Lung (tissue), 12 donors: ENCODE data around the gene MAPKBP1. TPM values are rescaled to one million over a fixed set of nuclear protein-coding genes. Genes with fewer than 3 reads are reported as not detected.
"Not testable (repeated sequence)": the region's sequence is repeated elsewhere in the genome, so short reads cannot be mapped to it uniquely, and the experiment has no call there.

ENCODE experiments used
- ATAC-seq: fragments of 200-7000 bp; cut with Tn5 transposase; one replicate; pipeline ENCODE4 v1.9.1; 2020; ENCODE audit warnings: moderate number of reproducible peaks; ENCODE audit not compliant: insufficient read depth, low FRiP score
- DNase-seq, 3 donors: peaks; one replicate each; pipeline ENCODE4 v3.0.0-alpha.2; 2013 to 2017
- H3K27ac ChIP-seq, 2 donors: one replicate each; pipeline ENCODE4 v1.5.1; 2013; ENCODE audit warnings: mild to moderate bottlenecking in 2 of 2, moderate library complexity in 2 of 2, control low read depth in 1 of 2, inconsistent platforms in 1 of 2, low read depth in 1 of 2, low read length in 1 of 2
- H3K27me3 ChIP-seq, 3 donors: one replicate each; pipeline ENCODE4 v1.5.1; 2013; ENCODE audit warnings: low read length in 2 of 3; ENCODE audit not compliant: control insufficient read depth in 3 of 3, insufficient read depth in 3 of 3
- H3K36me3 ChIP-seq, 4 donors: one replicate each; pipeline ENCODE4 v1.5.1; 2013; ENCODE audit warnings: low read length in 4 of 4, mild to moderate bottlenecking in 1 of 4, moderate library complexity in 1 of 4; ENCODE audit not compliant: control insufficient read depth in 4 of 4, insufficient read depth in 4 of 4
- H3K4me1 ChIP-seq, 5 donors: one replicate each; pipeline ENCODE4 v1.5.1; 2013; ENCODE audit warnings: low read length in 5 of 5, mild to moderate bottlenecking in 2 of 5, moderate library complexity in 1 of 5; ENCODE audit not compliant: control insufficient read depth in 5 of 5, insufficient read depth in 5 of 5
- H3K4me3 ChIP-seq: one replicate; pipeline ENCODE4 v1.5.1; 2013; ENCODE audit warnings: mild to moderate bottlenecking, control low read depth, moderate library complexity
- H3K9ac ChIP-seq, 2 donors: one replicate each; pipeline ENCODE4 v1.5.1; 2013; ENCODE audit warnings: low read length in 2 of 2, control low read depth in 1 of 2; ENCODE audit not compliant: insufficient read depth in 1 of 2
- H3K9me3 ChIP-seq, 4 donors: one replicate each; pipeline ENCODE4 v1.5.1; 2013; ENCODE audit warnings: low read length in 3 of 4, mild to moderate bottlenecking in 1 of 4, moderate library complexity in 1 of 4; ENCODE audit not compliant: control insufficient read depth in 4 of 4, insufficient read depth in 3 of 4
- WGBS, 2 donors: extraction: QIAGEN DNeasy Blood & Tissue Kit; methylation state at CpG; one replicate each; pipeline ENCODE4 v1.1.7; 2013; 5-methylcytosine and 5-hydroxymethylcytosine counted together
- polyA plus RNA-seq, 2 donors: library from polyadenylated mRNA; stranded (reverse); fragments of 200-250 nt; gene quantifications; one replicate each; pipeline ENCODE4 v1.2.1, GENCODE V29; 2013
- total RNA-seq, 2 donors: library from RNA; depleted of rRNA in 1 of 2; stranded (reverse); fragments of >200 nt in 1 of 2; gene quantifications; one replicate each; pipeline ENCODE4 v1.2.1, GENCODE V29; 2014 to 2021
- TF ChIP-seq, protein P1 (sequence below): IDR thresholded peaks from 2 replicates; pipeline ENCODE4 v1.5.1; 2012; ENCODE audit warnings: mild to moderate bottlenecking; ENCODE audit errors: control extremely low read depth, extremely low read depth
- donor health status: control.
- donor health status: control.
- donor health status: Bipolar disorder and iron deficiency.
- donor health status: healthy.
- donor health status: DM: yes; HTN: yes; CAD: no.

MAPKBP1 gene
- total and polyA plus RNA-seq, 4 donors, result 7.2 to 25.7 (median 16.4) TPM

DNA sequence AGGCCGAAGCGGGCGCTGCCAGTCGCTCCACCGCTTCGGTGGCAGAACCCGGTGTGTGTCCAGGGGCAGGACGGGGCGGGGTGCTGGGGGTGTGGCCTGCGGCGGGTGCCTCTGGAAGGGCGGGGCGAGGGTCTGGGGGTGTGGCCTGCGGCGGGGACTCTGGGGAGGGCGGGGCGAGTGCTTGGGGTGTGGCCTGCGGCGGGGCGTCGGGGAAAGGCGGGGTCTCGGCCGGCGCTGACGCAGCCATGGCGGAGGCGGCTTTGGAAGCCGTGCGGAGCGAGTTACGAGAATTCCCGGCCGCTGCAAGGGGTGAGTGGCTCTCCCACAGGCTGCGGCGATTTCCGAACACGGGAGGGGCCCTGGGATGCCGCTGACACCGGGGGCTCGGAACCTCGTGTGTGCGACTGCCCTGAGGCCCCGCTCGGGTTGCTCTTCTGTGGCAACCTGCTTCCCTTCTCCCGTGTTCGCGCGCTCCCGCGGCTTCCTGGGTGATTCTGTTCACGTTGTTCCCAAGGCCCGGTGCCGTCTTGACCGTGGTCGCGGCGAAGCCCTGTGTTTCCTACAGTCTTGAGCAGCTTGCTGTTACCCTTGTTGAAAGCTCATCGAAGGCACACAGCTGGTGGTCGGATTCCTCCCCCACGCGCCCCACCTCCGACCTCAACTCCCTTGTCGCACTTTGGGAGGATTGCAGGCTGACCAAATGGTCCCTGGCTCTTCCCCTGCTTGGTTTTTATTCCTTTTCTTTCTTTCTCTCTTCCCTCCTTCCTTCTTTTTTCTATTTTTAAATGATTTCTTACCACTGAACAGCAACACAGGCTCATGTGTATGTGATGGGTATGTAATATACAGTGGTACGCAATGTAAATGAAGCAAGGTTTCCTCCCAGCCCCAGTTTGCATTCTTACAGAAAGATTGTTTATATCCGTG lies 53.9 kb downstream of the MAPKBP1 start, which contains the start of gene JMJD7:
TSS of gene JMJD7 (plus strand) at position 213 of the 927 bp plus-strand sequence. CDS start at position 246, 33 bp downstream.
- DNase-seq (peak; percentile 92 to 96 (median 94)), ATAC-seq (peak; percentile 94)
- Histone ChIP-seq H3K9me3 (no peaks in the 10 kb centered on the region), H3K9ac (peak within 1 kb of the TSS; percentile 63 to 92), H3K27ac (peak within 1 kb of the TSS; percentile 83 to 86), H3K27me3 (no peaks in the 10 kb centered on the region), H3K4me1 (peaks cover 0 to 14% (median 0%) of the 10 kb centered on the region in 5 donors), H3K4me3 (peak within 1 kb of the TSS; percentile 60), H3K36me3 (peaks cover 0 to 28% (median 9%) of the 10 kb centered on the region in 4 donors)
- TF ChIP-seq, protein P1, sequence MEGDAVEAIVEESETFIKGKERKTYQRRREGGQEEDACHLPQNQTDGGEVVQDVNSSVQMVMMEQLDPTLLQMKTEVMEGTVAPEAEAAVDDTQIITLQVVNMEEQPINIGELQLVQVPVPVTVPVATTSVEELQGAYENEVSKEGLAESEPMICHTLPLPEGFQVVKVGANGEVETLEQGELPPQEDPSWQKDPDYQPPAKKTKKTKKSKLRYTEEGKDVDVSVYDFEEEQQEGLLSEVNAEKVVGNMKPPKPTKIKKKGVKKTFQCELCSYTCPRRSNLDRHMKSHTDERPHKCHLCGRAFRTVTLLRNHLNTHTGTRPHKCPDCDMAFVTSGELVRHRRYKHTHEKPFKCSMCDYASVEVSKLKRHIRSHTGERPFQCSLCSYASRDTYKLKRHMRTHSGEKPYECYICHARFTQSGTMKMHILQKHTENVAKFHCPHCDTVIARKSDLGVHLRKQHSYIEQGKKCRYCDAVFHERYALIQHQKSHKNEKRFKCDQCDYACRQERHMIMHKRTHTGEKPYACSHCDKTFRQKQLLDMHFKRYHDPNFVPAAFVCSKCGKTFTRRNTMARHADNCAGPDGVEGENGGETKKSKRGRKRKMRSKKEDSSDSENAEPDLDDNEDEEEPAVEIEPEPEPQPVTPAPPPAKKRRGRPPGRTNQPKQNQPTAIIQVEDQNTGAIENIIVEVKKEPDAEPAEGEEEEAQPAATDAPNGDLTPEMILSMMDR, result no peak
- WGBS, 2 donors, result 1% methylated on average over 58 to 66 of the region's 66 CpGs

DNA sequence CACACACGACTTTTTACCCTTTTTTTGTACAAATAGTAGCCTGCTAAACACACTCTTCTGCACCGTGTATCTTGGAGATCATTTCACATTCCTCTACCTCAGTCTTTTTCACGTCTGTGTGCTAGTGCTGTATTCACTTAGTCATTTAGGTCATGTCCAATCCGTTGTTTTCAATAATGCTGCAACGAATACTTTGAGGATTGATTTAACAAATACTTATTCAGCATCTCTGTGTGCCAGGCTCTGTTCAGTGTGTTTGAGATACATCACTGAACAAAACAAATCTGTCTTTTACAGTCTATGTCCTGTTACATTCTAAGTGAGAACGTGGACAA lies 54.5 kb downstream of the MAPKBP1 start:
- TF ChIP-seq, protein P1, result no peak
- Histone ChIP-seq H3K9ac (peak overlapping the region in 1 of 2 donors; percentile 92), H3K36me3 (peaks cover 0 to 22% (median 7%) of the 10 kb centered on the region in 4 donors), H3K4me1 (peaks cover 0 to 14% (median 0%) of the 10 kb centered on the region in 5 donors), H3K27me3 (no peaks in the 10 kb centered on the region), H3K27ac (no peak overlapping the region), H3K4me3 (no peak overlapping the region), H3K9me3 (no peaks in the 10 kb centered on the region)
- DNase-seq, result no peak
- 15 to 31% methylated on average over 6 of the region's 6 CpGs for WGBS, 2 donors
- ATAC-seq, result no peak

DNA sequence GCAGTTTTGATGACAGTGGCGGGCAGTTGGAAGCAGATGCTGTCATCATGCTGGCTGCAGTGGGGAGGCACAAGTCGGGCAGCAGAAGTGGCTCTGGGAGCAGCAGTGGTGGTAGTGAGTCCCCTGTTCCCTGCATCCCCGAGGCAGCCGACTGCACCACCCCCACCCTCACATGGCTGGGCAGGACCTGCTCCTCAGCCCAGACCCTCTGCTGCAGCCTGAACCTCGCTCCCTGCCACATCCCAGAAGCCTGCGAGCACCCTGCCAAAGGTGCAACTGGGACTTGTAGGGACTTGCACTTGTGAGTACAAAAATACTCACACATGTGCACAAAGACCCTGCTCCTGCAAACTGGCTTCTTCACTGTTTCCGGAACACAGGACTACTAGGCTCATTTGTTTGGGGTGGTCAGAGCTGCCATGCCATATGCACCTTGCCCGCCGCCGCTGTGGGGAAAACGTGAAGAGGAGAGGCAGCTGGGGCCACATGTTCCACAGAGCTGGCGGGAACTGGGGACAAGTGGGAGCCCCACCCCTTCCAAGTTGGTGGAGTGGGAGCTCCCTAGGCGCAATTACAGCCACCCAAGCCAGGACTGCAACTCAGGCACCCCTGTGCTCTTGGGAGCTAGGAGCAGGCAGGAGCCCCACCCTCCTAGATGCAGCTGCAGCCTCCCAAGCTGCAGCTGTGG lies 55.8 kb downstream of the MAPKBP1 start:
- no peak overlapping the region for H3K4me3 ChIP-seq
- H3K27me3 ChIP-seq, result no peaks in the 10 kb centered on the region
- ATAC-seq (no peak), DNase-seq (no peak)
- no peaks in the 10 kb centered on the region for H3K9me3 ChIP-seq
- peaks cover 0 to 14% (median 0%) of the 10 kb centered on the region in 5 donors for H3K4me1 ChIP-seq
- no peak overlapping the region for H3K27ac ChIP-seq
- peaks cover 0 to 18% (median 4%) of the 10 kb centered on the region in 4 donors for H3K36me3 ChIP-seq
- 95% methylated on average over 13 of the region's 13 CpGs for WGBS, 2 donors
- TF ChIP-seq, protein P1, result no peak
- no peak overlapping the region for H3K9ac ChIP-seq

DNA sequence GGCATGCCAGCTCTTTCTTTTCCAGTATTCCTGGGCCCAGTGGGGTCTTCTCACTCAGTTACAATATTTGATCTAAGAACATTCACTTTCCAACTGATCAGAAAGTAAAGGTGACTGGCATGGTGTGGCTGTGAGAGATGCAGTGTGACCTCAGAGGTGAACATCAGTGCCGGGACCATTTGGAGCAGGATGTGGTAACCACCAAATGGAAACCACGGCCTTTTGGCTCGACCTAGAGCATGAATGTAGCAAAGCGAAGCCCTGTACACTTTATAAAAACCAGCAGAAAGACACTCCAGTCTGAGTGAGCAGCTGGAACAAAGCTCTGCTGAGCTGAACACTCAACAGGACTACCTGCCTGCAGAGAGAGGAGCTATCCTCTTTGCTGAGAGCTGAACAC lies 57.0 kb downstream of the MAPKBP1 start:
- WGBS, 2 donors, result 53 to 69% methylated on average over 4 of the region's 4 CpGs
- not testable (repeated sequence) for H3K9me3 ChIP-seq, H3K27ac ChIP-seq, DNase-seq, H3K27me3 ChIP-seq, H3K9ac ChIP-seq, ATAC-seq, H3K4me3 ChIP-seq
- Histone ChIP-seq H3K36me3 (peaks cover 0 to 13% (median 5%) of the 10 kb centered on the region in 4 donors), H3K4me1 (peaks cover 0 to 17% (median 0%) of the 10 kb centered on the region in 5 donors)
